Measurements from ENCODE around the gene SAPCD1.

The SAPCD1 gene

GRCh38 chr6:31762356-31762755, at the start of gene SAPCD1:
Gene SAPCD1, plus strand, starts transcription at chr6:31762656. Its CDS starts 399 bp downstream, at chr6:31763055.
- DNase-seq = no peak

GRCh38 chr6:31713465-31713864, 49.0 kb upstream of the SAPCD1 start:
- DNase-seq = no peak

GRCh38 chr6:31713991-31714684, 48.3 kb upstream of the SAPCD1 start:
- DNase-seq = no peak

GRCh38 chr6:31715022-31715958, 47.2 kb upstream of the SAPCD1 start, which contains the start of gene LY6G6D:
Gene LY6G6D, plus strand, starts transcription at chr6:31715348. Its CDS starts 8 bp downstream, at chr6:31715356.
- no peak for DNase-seq

GRCh38 chr6:31717499-31718222, 44.8 kb upstream of the SAPCD1 start:
- no peak for DNase-seq

GRCh38 chr6:31718265-31718664, 44.2 kb upstream of the SAPCD1 start:
- DNase-seq = no peak

GRCh38 chr6:31719001-31719400, 43.5 kb upstream of the SAPCD1 start:
- no peak for DNase-seq

GRCh38 chr6:31720196-31720770, 42.2 kb upstream of the SAPCD1 start:
- no peak for DNase-seq

- no peak for DNase-seq
Measured at GRCh38 chr6:31721351-31722020, 41.0 kb upstream of the SAPCD1 start, which contains the start of gene LY6G6C. Gene LY6G6C, minus strand, starts transcription at chr6:31721746. Its CDS starts 67 bp downstream, at chr6:31721679.

- DNase-seq = no peak
Measured at GRCh38 chr6:31722173-31722572, 40.3 kb upstream of the SAPCD1 start.

GRCh38 chr6:31723245-31723979, 39.0 kb upstream of the SAPCD1 start, which contains the start of gene MPIG6B:
Gene MPIG6B, plus strand, starts transcription at chr6:31723373. Its CDS starts 11 bp downstream, at chr6:31723384.
- no peak for DNase-seq

GRCh38 chr6:31723980-31724691, 38.3 kb upstream of the SAPCD1 start:
- no peak for DNase-seq

GRCh38 chr6:31725502-31726350, 36.7 kb upstream of the SAPCD1 start:
- no peak for DNase-seq

- no peak for DNase-seq
Measured at GRCh38 chr6:31727034-31727716, 35.3 kb upstream of the SAPCD1 start.

- no peak for DNase-seq
Measured at GRCh38 chr6:31727717-31728671, 34.5 kb upstream of the SAPCD1 start.

GRCh38 chr6:31728767-31729514, 33.5 kb upstream of the SAPCD1 start, which contains the start of gene DDAH2:
Gene DDAH2, minus strand, starts transcription at chr6:31729299. Its CDS starts 138 bp downstream, at chr6:31729161.
- DNase-seq = no peak

GRCh38 chr6:31729515-31729978, 32.9 kb upstream of the SAPCD1 start:
- DNase-seq = no peak

All from SHP77 treated with DMSO at 0.1 percent for 48 hours (cell line).